ENCODE results near the gene SELPLG. TPM values are rescaled to one million over a fixed set of nuclear protein-coding genes. Genes with fewer than 3 reads are reported as not detected.

Gene SELPLG
- total and polyA plus RNA-seq, 2 of the 4 experiments (the other 2 are of a cell fraction), result 3.2 to 10.8 TPM

DNA sequence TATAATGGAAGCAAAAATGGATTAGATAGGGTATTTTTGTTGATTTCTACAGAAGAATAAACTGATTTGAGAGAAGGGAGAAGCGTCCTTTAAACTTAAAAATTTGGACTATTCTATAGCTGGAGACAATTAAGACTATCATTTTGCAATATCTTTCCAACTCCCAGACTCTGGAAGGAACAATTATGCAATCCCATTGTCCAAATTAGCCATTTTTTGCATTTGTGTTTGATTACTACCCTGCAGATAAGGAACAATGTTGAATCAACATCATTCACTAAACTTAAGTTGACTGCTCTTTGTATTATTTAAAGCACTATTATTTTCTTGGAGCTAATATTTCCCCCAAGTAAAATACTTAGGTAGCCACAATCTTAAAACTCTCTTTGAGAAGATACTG is 34.8 kb upstream of the SELPLG start:
- Histone ChIP-seq H2BK5ac (ENCODE audit: low read depth, low read length, poor library complexity, severe bottlenecking) (no peak overlapping the region), H4K8ac (ENCODE audit: low read depth in 2 of 2, low read length in 2 of 2) (no peak overlapping the region; a peak in 1 of 4 replicates), H2BK15ac (ENCODE audit: low read depth, low read length) (no peak overlapping the region), H3K4me3 (ENCODE audit: insufficient read depth, low read depth, low read length) (no peak overlapping the region), H3K23ac (ENCODE audit: low read depth, low read length) (no peak overlapping the region), H3K4ac (ENCODE audit: low read depth, low read length) (no peak overlapping the region), H3K9ac (ENCODE audit: low read depth, low read length) (no peak overlapping the region), H4K20me1 (ENCODE audit: insufficient read depth, low read length) (peaks cover 86% of the 10 kb centered on the region), H3K36me3 (ENCODE audit: control insufficient read depth, insufficient read depth, low read length) (peaks cover 11% of the 10 kb centered on the region), H3K9me3 (ENCODE audit: control insufficient read depth, insufficient read depth, low read length) (no peaks in the 10 kb centered on the region), H3K14ac (replicated peaks; ENCODE audit: low read depth, low read length) (no peak overlapping the region), H3K9me1 (ENCODE audit: insufficient read depth, low read length) (peaks cover 7% of the 10 kb centered on the region), H2AFZ (replicated peaks; ENCODE audit: low read length, poor library complexity) (no peak overlapping the region), H3K27ac (ENCODE audit: insufficient read depth, low read length) (no peak overlapping the region), H2AK9ac (replicated peaks; ENCODE audit: low read depth, low read length, poor library complexity) (no peak overlapping the region), H2BK120ac (ENCODE audit: low read depth, low read length) (no peak overlapping the region), H3K27me3 (ENCODE audit: control insufficient read depth, insufficient read depth, low read length) (no peaks in the 10 kb centered on the region), H2BK20ac (ENCODE audit: low read depth, low read length) (no peak overlapping the region), H2AK5ac (ENCODE audit: low read depth, low read length) (no peak overlapping the region), H3K79me1 (ENCODE audit: low read depth in 1 of 2, low read length in 2 of 2) (peaks cover 0 to 53% of the 10 kb centered on the region in 2 experiments; a peak in 2 of 4 replicates), H3K56ac (ENCODE audit: extremely low read depth, insufficient read depth, low read length) (no peak overlapping the region), H4K91ac (ENCODE audit: insufficient read depth, low read depth, low read length) (no peak overlapping the region), H4K5ac (ENCODE audit: low read depth, low read length) (no peak overlapping the region), H3K18ac (ENCODE audit: low read depth, low read length) (no peak overlapping the region), H3K4me1 (ENCODE audit: control insufficient read depth, insufficient read depth, low read length) (peaks cover 28% of the 10 kb centered on the region), H3K4me2 (ENCODE audit: low read depth, low read length) (no peak overlapping the region)
- ATAC-seq (ENCODE audit: low read depth) (no peak), DNase-seq (no peak)
- in situ Hi-C loops (cut with MboI; ENCODE audit: low sequenced_read_pairs) (loop anchor here (5.0 kb wide), 1 partner anchor 134 kb away; no protein-coding TSS in a partner anchor), dilution Hi-C loops (cut with HindIII; ENCODE audit: low sequenced_read_pairs, unreplicated experiment) (no loop called here), intact Hi-C loops (cut with micrococcal nuclease) (loop anchor here (5.0 to 10.0 kb wide), 2 partner anchors 114 to 426 kb away; partner anchors contain the start of genes ALKBH2 and UNG)
- ChIA-PET CTCF (no interaction called here), POLR2A (ENCODE audit: unreplicated experiment) (no interaction called here)
- TF ChIP-seq POLR2A (IDR thresholded peaks at IDR 0.05; ENCODE audit: low read depth, low read length) (no peak), CEBPB (IDR thresholded peaks at IDR 0.05; ENCODE audit: low read depth, low read length) (peak; percentile 74), RFX5 (IDR thresholded peaks at IDR 0.05; ENCODE audit: low read depth, low read length) (no peak)
- BruUV-seq (replicated peaks), result no TSS peak
- WGBS, 2 experiments (ENCODE audit: extremely low coverage in 2 of 2, insufficient read length in 1 of 2), result no CpG with 5 or more reads among the region's 1 CpG

Measured in IMR-90 (cell line).